HL-60 (cell line): Measurements from ENCODE around the gene PARVA.

Source experiments
- CTCF ChIP-seq: IDR thresholded peaks from one replicate; pipeline ENCODE4 v1.5.1; 2011; ENCODE audit warnings: low read length, control low read depth, inconsistent platforms; ENCODE audit not compliant: insufficient read depth
- REST ChIP-seq: IDR thresholded peaks from 2 replicates; pipeline ENCODE4 v1.6.1; 2012; ENCODE audit warnings: low read depth; ENCODE audit not compliant: insufficient replicate concordance

DNA sequence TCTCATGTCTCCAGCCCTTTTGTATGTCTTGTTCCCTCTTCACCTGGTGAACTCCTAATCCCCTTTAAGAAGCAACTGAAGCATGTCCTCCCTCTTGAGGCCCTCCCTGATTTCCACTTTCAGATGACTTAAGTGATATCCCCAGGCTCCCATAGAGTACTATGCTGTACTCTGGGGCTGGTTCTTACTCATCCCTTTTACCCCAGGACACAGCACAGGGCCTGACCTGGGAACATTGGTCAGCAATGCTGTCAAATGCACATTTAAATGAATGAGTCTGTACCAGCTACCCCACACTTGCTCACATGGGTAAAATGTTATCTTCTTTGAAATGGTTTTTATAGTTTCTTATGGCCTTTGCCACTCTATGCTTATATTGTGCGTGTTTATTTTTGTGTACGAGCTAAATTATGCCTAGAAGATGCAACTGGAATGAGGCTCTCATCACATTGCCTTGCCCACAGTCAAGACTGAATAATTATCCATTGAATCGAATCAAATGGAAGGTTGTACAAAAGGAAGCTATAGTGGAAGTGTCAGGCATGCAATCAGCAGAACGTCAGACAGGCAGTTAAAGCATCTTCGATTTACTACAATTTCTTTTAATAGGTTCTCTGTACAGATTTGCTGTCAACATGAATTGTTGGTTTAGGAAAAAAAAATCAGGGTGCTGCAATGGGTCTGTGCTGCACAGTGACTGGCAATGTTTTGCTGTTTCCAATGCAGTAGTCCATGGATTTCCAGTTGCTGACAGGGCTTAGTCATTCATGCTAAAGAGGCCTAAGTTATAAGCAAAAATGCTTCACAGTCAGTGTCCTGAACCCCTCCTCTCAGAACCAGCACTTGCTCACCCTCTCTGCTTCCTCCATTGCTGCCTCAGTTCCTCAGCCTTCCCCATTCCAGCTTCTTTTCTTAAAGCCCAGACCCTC, 79.5 kb downstream of the PARVA start:
- TF ChIP-seq REST (no peak), CTCF (no peak)
